ENCODE data around the gene TLCD5. TPM values are rescaled to one million over a fixed set of nuclear protein-coding genes. Genes with fewer than 3 reads are reported as not detected.
A peak's percentile ranks its signal among the peaks of the same experiment; 100 is the strongest.

The TLCD5 gene
- total RNA-seq, 1 experiment from 2014 or later: 6.0 TPM

- peak; percentile 92 to 99 for DNase-seq
- H3K9me2 ChIP-seq (ENCODE audit: insufficient read depth): no peaks in the 10 kb centered on the region
- H3K4me1 ChIP-seq (replicated peaks; ENCODE audit: insufficient read depth): peaks cover 75% of the 10 kb centered on the region
- H4K20me1 ChIP-seq (ENCODE audit: insufficient read depth): no peaks in the 10 kb centered on the region
- no peaks in the 10 kb centered on the region for H3K9me3 ChIP-seq (ENCODE audit: insufficient read depth, low read depth)
- no peaks in the 10 kb centered on the region for H3K27me3 ChIP-seq (ENCODE audit: insufficient read depth, low read depth)
- H3F3A ChIP-seq (ENCODE audit: insufficient read depth, low read depth): peaks cover 51% of the 10 kb centered on the region
- no peaks in the 10 kb centered on the region for H3K36me3 ChIP-seq (ENCODE audit: low read depth)
- BruUV-seq (replicated peaks): no TSS peak
- H3K79me2 ChIP-seq (ENCODE audit: low read depth): no peaks in the 10 kb centered on the region
- peak overlapping the region; percentile 73 for H3K4me2 ChIP-seq
- peak overlapping the region; percentile 49 for H3K27ac ChIP-seq
- intact Hi-C loops (cut with micrococcal nuclease; ENCODE audit: unreplicated experiment): loop anchor here (1.0 to 10.0 kb wide), 5 partner anchors 15 to 607 kb away; no protein-coding TSS in a partner anchor
- ChIA-PET CTCF (interaction anchor here (0.5 to 2.1 kb wide), 3 partner anchors 15 to 66 kb away, joined by 4 to 8 read pairs (median 5); no protein-coding TSS in a partner anchor), POLR2A (ENCODE audit: unreplicated experiment) (no interaction called here)
- peak overlapping the region; percentile 17; the same call in 1 of the 2 replicates for H3K4me3 ChIP-seq
- peak overlapping the region; percentile 49; the same call in 1 of the 2 replicates for H2AFZ ChIP-seq
- TF ChIP-seq EZH2 (IDR thresholded peaks at IDR 0.05; ENCODE audit: low read depth) (no peak), CTCF (conservative IDR thresholded peaks at IDR 0.05) (no peak)
Measured at GRCh38 chr11:120302001-120302805, 22.9 kb upstream of the TLCD5 start.

- H3K4me1 ChIP-seq (replicated peaks; ENCODE audit: insufficient read depth): peaks cover 78% of the 10 kb centered on the region
- ChIA-PET POLR2A (ENCODE audit: unreplicated experiment) (no interaction called here), CTCF (interaction anchor here (0.5 to 2.1 kb wide), 6 partner anchors 13 to 67 kb away, joined by 3 to 8 read pairs (median 4); no protein-coding TSS in a partner anchor)
- peak in 1 of 2 experiments; percentile 67 for DNase-seq
- H3K9me3 ChIP-seq (ENCODE audit: insufficient read depth, low read depth): no peaks in the 10 kb centered on the region
- no peaks in the 10 kb centered on the region for H4K20me1 ChIP-seq (ENCODE audit: insufficient read depth)
- no peaks in the 10 kb centered on the region for H3K79me2 ChIP-seq (ENCODE audit: low read depth)
- H3F3A ChIP-seq (ENCODE audit: insufficient read depth, low read depth): peaks cover 51% of the 10 kb centered on the region
- H2AFZ ChIP-seq: no peak overlapping the region
- intact Hi-C loops (cut with micrococcal nuclease; ENCODE audit: unreplicated experiment): loop anchor here (2.0 to 10.0 kb wide), 2 partner anchors 14 to 608 kb away; no protein-coding TSS in a partner anchor
- H3K4me2 ChIP-seq: peak overlapping the region; percentile 73
- BruUV-seq (replicated peaks): no TSS peak
- H3K9me2 ChIP-seq (ENCODE audit: insufficient read depth): no peaks in the 10 kb centered on the region
- peak overlapping the region; percentile 77 for H3K27ac ChIP-seq
- H3K27me3 ChIP-seq (ENCODE audit: insufficient read depth, low read depth): no peaks in the 10 kb centered on the region
- no peak overlapping the region for H3K4me3 ChIP-seq
- peak; percentile 87 for TF ChIP-seq CTCF (conservative IDR thresholded peaks at IDR 0.05)
- TF ChIP-seq EZH2 (IDR thresholded peaks at IDR 0.05; ENCODE audit: low read depth): no peak
- H3K36me3 ChIP-seq (ENCODE audit: low read depth): no peaks in the 10 kb centered on the region
Measured at GRCh38 chr11:120303004-120303637, 22.0 kb upstream of the TLCD5 start.

- H3K36me3 ChIP-seq (ENCODE audit: low read depth): no peaks in the 10 kb centered on the region
- BruUV-seq (replicated peaks): no TSS peak
- H3K27me3 ChIP-seq (ENCODE audit: insufficient read depth, low read depth): no peaks in the 10 kb centered on the region
- no peak overlapping the region for H2AFZ ChIP-seq
- H3K9me2 ChIP-seq (ENCODE audit: insufficient read depth): no peaks in the 10 kb centered on the region
- intact Hi-C loops (cut with micrococcal nuclease; ENCODE audit: unreplicated experiment): loop anchor here (10.0 kb wide), 1 partner anchor 610 kb away; no protein-coding TSS in a partner anchor
- peaks cover 81% of the 10 kb centered on the region for H3K4me1 ChIP-seq (replicated peaks; ENCODE audit: insufficient read depth)
- ChIA-PET POLR2A (ENCODE audit: unreplicated experiment) (interaction anchor here (0.6 to 0.9 kb wide), 5 partner anchors 65 to 183 kb away, joined by 3 to 5 read pairs (median 4); partner anchors contain the start of gene POU2F3), CTCF (interaction anchor here (0.5 to 0.9 kb wide), 4 partner anchors 62 to 380 kb away, joined by 3 to 12 read pairs (median 4); no protein-coding TSS in a partner anchor)
- no peak overlapping the region for H3K4me3 ChIP-seq
- TF ChIP-seq EZH2 (IDR thresholded peaks at IDR 0.05; ENCODE audit: low read depth) (no peak), CTCF (conservative IDR thresholded peaks at IDR 0.05) (no peak)
- H3K27ac ChIP-seq: peak overlapping the region; percentile 77
- H3K79me2 ChIP-seq (ENCODE audit: low read depth): no peaks in the 10 kb centered on the region
- H3F3A ChIP-seq (ENCODE audit: insufficient read depth, low read depth): peaks cover 51% of the 10 kb centered on the region
- no peaks in the 10 kb centered on the region for H4K20me1 ChIP-seq (ENCODE audit: insufficient read depth)
- H3K4me2 ChIP-seq: peak overlapping the region; percentile 73
- peak in 1 of 2 experiments; percentile 86 for DNase-seq
- no peaks in the 10 kb centered on the region for H3K9me3 ChIP-seq (ENCODE audit: insufficient read depth, low read depth)
Measured at GRCh38 chr11:120304526-120304925, 20.6 kb upstream of the TLCD5 start.
